Measurements from ENCODE around the gene CIDEA.

The CIDEA gene

DNA sequence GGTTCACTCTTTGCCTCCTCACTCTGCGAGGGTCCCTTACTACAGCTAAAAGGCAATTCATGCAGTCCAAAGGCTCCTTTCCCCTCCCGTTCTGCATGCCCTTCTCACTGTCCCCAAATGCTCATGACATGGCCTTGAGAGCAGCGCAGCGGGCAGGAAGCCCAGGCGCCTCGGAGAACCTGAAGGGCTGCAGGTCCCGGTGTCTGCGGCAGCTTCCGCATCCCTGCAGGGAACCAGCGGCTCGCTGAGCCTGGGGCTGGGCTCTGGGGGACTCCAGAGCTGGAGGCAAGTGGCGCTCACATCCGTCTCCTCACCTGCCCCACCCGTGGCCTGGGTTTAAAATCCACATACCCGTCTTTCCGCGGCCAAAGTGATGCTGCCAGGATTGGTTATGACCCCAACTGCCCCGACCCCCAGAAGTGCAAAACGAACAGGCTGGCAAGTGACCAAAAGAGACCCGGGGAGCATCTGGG lies 462 bp upstream of the CIDEA start:
- no peaks in the 10 kb centered on the region for H3K36me3 Mint-ChIP-seq
- H3K4me3 Mint-ChIP-seq, result no peak overlapping the region
- no peaks in the 10 kb centered on the region for H3K9me3 Mint-ChIP-seq
- no peak overlapping the region for H3K27ac Mint-ChIP-seq
- peaks cover 29% of the 10 kb centered on the region for H3K27me3 Mint-ChIP-seq
- H3K4me1 Mint-ChIP-seq, result no peaks in the 10 kb centered on the region

DNA sequence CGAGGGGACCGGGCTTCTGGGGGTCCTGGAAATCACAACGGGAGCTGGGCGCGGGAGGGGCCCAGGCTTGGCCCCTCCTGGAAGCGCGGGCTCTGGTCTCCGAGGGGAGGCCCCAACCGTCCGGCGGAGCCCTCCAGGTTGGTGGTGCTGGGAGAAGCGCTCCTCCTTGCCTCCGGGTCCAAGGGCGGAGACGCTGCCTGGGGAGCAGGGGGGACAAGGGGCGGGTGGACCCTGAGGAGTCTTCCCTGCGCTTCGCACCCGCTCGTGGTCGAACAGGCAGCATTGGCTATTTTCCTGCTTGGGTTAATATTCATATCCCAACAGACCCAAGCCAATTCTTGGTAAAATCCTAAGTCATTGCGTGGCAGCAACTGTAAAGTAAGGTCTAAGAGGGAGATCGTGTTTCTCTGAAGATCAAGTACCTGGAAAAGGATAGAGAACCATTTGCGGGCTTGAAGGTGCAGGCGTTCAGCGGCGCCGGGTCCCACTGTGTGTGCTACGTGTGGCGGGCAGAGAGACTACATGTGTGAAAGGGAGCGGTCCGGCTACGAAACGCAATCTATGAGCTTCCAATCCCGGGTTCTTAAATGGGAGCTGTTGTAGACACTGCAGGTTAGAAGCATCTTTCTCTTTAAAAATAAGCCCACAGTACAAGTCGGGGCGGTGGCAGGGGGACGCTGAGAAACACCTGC lies 805 bp downstream of the CIDEA start:
- Mint-ChIP-seq H3K4me3 (no peak overlapping the region), H3K36me3 (no peaks in the 10 kb centered on the region), H3K9me3 (no peaks in the 10 kb centered on the region), H3K27me3 (peaks cover 23% of the 10 kb centered on the region), H3K27ac (no peak overlapping the region), H3K4me1 (no peaks in the 10 kb centered on the region)

GRCh38 chr18:12255626-12256026 lies 1.5 kb downstream of the CIDEA start:
- no peaks in the 10 kb centered on the region for H3K4me1 Mint-ChIP-seq
- H3K27me3 Mint-ChIP-seq, result peaks cover 21% of the 10 kb centered on the region
- H3K36me3 Mint-ChIP-seq, result no peaks in the 10 kb centered on the region

DNA sequence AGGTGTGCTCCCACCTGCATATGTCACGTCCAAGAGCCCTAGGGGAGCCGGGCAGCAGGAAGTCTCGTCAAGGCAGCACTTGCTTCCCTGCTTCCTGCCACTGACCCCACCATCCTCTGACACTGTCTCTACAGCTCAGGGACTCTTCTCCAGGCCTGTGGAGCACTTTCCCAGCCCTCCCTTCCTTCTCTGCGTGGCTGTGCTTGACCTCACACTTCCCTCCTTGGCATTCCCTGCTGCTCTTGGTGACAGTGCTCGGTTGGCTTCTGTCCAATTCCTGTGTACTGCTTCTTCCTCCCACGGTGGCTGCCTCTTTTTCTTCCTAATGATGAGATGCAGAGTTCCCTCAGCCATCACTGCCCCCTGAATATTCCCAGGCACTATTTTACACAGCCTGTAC lies 2.8 kb downstream of the CIDEA start:
- H3K27me3 Mint-ChIP-seq, result peaks cover 13% of the 10 kb centered on the region
- no peaks in the 10 kb centered on the region for H3K36me3 Mint-ChIP-seq
- no peaks in the 10 kb centered on the region for H3K9me3 Mint-ChIP-seq
- H3K4me3 Mint-ChIP-seq, result no peak overlapping the region
- H3K27ac Mint-ChIP-seq, result no peak overlapping the region
- H3K4me1 Mint-ChIP-seq, result no peaks in the 10 kb centered on the region

More at GRCh38 chr18:12255626-12256026, 1.5 kb downstream of the CIDEA start:
- Mint-ChIP-seq H3K27ac (no peak overlapping the region), H3K9me3 (no peaks in the 10 kb centered on the region), H3K4me3 (no peak overlapping the region)

- Mint-ChIP-seq H3K4me3 (no peak overlapping the region), H3K36me3 (no peaks in the 10 kb centered on the region), H3K27me3 (peaks cover 9% of the 10 kb centered on the region), H3K4me1 (no peaks in the 10 kb centered on the region), H3K9me3 (no peaks in the 10 kb centered on the region), H3K27ac (no peak overlapping the region)
These were observed 4.0 kb downstream of the CIDEA start for GRCh38 chr18:12257996-12258718.

GRCh38 chr18:12258719-12259705 lies 4.9 kb downstream of the CIDEA start:
- Mint-ChIP-seq H3K4me3 (no peak overlapping the region), H3K27me3 (peaks cover 6% of the 10 kb centered on the region), H3K36me3 (no peaks in the 10 kb centered on the region), H3K9me3 (no peaks in the 10 kb centered on the region), H3K27ac (no peak overlapping the region), H3K4me1 (no peaks in the 10 kb centered on the region)

GRCh38 chr18:12262748-12263147 lies 8.6 kb downstream of the CIDEA start:
- Mint-ChIP-seq H3K36me3 (no peaks in the 10 kb centered on the region), H3K4me1 (no peaks in the 10 kb centered on the region), H3K9me3 (no peaks in the 10 kb centered on the region), H3K4me3 (no peak overlapping the region), H3K27ac (no peak overlapping the region), H3K27me3 (no peaks in the 10 kb centered on the region)

GRCh38 chr18:12264864-12265263 lies 10.7 kb downstream of the CIDEA start:
- H3K36me3 Mint-ChIP-seq, result no peaks in the 10 kb centered on the region
- no peaks in the 10 kb centered on the region for H3K27me3 Mint-ChIP-seq
- H3K4me1 Mint-ChIP-seq, result no peaks in the 10 kb centered on the region

GRCh38 chr18:12271376-12272235 lies 17.4 kb downstream of the CIDEA start:
- H3K27ac Mint-ChIP-seq, result no peak overlapping the region
- no peaks in the 10 kb centered on the region for H3K4me1 Mint-ChIP-seq
- H3K9me3 Mint-ChIP-seq, result no peaks in the 10 kb centered on the region
- no peaks in the 10 kb centered on the region for H3K36me3 Mint-ChIP-seq
- peaks cover 3% of the 10 kb centered on the region for H3K27me3 Mint-ChIP-seq
- peak overlapping the region; percentile 70 for H3K4me3 Mint-ChIP-seq

More at GRCh38 chr18:12264864-12265263, 10.7 kb downstream of the CIDEA start:
- no peak overlapping the region for H3K4me3 Mint-ChIP-seq
- H3K9me3 Mint-ChIP-seq, result no peaks in the 10 kb centered on the region
- peak overlapping the region; percentile 10 for H3K27ac Mint-ChIP-seq

GRCh38 chr18:12274793-12275192 lies 20.6 kb downstream of the CIDEA start:
- Mint-ChIP-seq H3K9me3 (no peaks in the 10 kb centered on the region), H3K4me1 (no peaks in the 10 kb centered on the region), H3K4me3 (no peak overlapping the region), H3K27ac (no peak overlapping the region), H3K36me3 (no peaks in the 10 kb centered on the region), H3K27me3 (peaks cover 3% of the 10 kb centered on the region)

DNA sequence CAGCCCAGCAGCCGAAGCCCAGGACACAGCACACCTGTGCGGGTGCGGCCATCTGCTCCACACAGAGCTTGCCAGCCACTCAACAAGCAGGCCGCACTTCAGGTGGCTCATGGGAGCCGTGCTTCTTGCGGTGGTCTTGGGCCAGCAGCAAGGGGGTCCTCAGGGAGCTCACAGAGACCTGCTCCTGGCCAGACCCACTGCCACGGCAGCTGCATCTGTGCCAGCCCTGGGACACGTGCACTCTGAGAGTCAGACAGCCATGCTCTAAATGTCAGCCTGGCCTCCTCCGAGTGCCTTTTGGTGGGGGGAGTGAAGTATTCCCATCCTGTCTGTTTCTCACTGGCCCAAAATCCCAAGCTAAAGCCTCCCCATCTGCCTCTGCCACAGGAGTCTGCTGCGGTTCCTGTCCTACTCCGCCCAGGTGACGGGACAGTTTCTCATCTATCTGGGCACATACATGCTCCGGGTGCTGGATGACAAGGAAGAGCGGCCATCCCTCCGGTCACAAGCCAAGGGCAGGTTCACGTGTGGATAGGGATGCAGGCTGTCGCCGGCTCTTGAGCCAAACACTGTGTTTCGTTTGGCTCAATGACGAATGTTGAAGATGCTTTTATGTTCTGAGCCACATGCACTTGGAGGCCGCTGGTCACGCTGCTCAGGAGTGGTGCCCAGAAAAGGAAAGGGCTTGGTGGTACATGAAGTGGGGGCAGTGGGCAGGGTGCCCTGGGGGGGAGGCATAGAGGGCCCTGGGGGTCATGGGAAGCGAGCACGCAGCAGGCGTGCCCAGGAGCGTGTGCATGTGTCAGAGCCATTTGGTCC lies 22.8 kb downstream of the CIDEA start:
- Mint-ChIP-seq H3K36me3 (no peaks in the 10 kb centered on the region), H3K9me3 (no peaks in the 10 kb centered on the region), H3K27me3 (peaks cover 2% of the 10 kb centered on the region), H3K4me1 (no peaks in the 10 kb centered on the region), H3K27ac (no peak overlapping the region), H3K4me3 (no peak overlapping the region)

GRCh38 chr18:12278215-12278671 lies 24.1 kb downstream of the CIDEA start:
- no peak overlapping the region for H3K27ac Mint-ChIP-seq
- peaks cover 2% of the 10 kb centered on the region for H3K27me3 Mint-ChIP-seq
- H3K4me3 Mint-ChIP-seq, result no peak overlapping the region
- H3K9me3 Mint-ChIP-seq, result no peaks in the 10 kb centered on the region
- no peaks in the 10 kb centered on the region for H3K36me3 Mint-ChIP-seq
- H3K4me1 Mint-ChIP-seq, result no peaks in the 10 kb centered on the region

GRCh38 chr18:12278741-12279682 lies 24.9 kb downstream of the CIDEA start:
- Mint-ChIP-seq H3K27ac (no peak overlapping the region), H3K4me1 (no peaks in the 10 kb centered on the region), H3K9me3 (no peaks in the 10 kb centered on the region), H3K4me3 (no peak overlapping the region), H3K27me3 (no peaks in the 10 kb centered on the region), H3K36me3 (no peaks in the 10 kb centered on the region)
